GM21619 (cell line): Measurements from ENCODE around the gene STX18.
A peak's percentile ranks its signal among the peaks of the same experiment; 100 is the strongest.
"Not testable (repeated sequence)": the region's sequence is repeated elsewhere in the genome, so short reads cannot be mapped to it uniquely, and the experiment has no call there.

ENCODE experiments used
- ATAC-seq: cut with Tn5 transposase; IDR thresholded peaks from one replicate; pipeline ENCODE4 v1.9.1; 2021; ENCODE audit not compliant: unreplicated experiment

Gene STX18

DNA sequence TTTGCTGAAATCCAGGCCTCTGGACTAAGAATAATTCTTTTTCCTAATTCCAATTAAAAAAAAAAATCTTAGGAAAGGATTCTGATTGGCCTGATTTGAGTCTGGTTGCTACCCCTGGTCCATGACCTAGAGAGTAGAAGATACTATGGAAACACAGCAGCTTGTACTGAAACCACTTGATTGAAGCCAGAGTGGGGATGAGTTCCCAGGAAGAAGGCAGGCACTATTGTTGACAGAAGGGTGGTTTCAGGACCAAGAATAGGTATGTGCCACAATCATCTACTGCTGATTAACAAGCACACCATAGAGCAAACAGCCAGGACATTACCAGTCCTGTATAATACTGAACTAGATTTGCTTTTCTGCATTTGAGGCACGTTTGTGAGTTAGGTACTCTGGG is 29.6 kb downstream of the STX18 start:
- no peak for ATAC-seq

DNA sequence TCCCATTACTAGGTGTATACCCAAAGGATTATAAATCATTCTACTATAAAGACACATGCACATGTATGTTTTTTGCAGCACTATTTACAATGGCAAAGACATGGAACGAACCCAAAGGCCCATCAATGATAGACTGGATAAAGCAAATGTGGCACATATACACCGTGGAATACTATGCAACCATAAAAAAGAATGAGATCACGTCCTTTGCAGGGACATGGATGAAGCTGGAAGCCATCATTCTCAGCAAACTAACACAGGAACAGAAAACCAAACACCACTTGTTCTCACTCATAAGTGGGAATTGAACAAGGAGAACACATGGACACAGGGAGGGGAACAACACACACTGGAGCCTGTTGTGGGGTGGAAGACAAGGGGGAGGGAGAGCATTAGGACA is 31.2 kb downstream of the STX18 start:
- not testable (repeated sequence) for ATAC-seq

DNA sequence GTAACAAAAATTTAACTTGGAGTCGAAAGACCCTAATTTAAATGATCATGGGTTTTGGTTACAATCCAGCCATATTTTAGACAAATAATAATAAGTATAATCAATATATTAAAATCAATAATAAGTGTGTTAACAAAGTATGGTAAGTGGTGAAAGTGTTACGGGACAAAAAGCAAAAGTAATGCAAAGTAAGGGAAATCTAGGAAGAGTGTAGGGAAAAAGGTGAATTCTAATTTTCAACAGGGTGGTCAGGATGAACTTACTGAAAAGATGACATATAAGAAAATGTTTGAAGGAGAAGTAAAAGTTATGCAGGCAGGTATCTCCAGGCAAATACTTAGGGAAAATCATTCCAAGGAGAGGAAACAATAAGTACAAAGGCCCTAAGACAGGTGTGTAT is 32.3 kb downstream of the STX18 start:
- ATAC-seq, result no peak

DNA sequence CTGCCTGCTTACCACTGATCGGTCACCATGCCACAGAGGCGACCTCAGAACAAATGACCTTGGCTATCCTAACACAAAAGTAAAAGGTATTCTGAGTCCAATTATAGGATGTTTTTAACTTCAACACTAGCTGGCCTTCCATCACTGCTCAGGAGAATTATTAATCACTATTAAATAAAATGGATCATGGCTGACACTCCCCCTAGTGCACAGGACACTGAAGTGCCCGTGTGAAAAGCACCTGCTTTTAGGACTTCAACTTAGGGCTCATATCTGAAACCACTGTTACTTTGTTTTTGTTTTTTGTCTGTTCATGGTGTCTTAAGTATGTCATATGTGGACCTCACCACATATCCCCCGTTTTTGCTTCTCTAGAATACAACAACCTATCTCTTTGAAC is 33.9 kb downstream of the STX18 start:
- no peak for ATAC-seq

DNA sequence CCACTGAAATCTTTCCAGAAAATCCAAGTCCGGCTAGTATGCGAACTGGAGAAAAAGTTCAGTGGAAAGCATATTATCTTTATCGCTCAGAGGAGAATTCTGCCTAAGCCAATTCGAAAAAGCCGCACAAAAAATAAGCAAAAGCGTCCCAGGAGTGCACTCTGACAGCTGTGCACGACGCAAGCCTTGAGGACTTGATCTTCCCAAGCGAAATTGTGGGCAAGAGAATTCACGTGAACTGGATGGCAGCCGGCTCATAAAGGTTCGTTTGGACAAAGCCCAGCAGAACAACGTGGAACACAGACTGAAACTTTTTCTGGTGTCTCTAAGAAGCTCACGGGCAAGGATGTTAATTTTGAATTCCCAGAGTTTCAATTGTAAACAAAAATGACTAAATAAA is 34.4 kb downstream of the STX18 start:
- ATAC-seq, result no peak

DNA sequence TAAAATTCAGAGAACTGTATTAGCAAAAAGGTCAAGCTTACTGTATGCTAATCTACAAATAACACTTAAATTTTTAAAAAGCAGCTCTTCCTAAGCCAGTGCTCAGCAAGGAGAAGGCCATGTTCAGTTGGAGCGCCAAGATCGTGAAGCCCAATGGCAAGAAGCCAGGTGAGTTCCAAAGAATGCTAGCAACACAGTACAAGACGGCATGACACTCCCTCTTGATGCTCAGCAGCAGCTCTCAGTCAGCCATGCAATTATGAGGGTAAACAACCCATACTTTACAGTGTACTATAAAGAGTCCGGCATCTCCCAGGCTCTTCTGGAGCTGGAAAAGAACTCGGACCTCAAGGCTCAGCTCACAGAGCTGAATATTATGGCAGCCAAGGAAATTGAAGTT is 34.9 kb downstream of the STX18 start:
- ATAC-seq, result no peak

DNA sequence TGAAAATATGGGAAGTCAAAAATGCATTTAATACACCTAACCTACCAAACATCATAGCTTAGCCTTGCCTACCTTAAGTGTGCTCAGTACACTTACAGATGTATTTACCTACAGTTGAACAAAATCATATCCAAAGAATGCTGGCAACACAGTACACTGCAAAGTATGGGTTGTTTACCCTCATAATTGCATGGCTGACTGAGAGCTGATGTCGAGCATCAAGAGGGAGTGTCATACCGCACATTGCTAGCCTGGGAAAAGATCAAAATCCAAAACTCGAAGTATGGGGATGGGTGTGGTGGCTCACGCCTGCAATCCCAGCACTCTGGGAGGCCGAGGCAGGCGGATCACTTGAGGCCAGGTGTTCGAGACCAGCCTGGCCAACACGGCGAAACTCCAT is 36.6 kb downstream of the STX18 start:
- ATAC-seq, result not testable (repeated sequence)

DNA sequence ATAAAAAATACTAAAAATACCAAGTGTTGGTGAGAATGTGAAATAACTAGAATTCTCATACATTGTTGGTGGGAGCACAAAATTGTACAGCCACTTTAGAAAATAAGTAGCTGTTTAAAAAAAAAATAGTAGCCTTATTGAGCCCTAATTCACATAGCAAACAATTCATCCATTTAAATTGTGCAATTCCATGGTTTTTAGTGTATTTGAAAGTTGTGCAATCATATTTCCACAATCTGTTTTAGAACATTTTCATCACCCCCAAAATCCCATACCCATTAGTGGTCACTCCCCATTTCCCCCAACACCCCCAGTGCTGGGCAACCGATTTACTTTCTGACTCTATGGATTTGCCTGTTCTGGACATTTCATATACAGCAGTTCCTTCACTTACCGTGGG is 37.1 kb downstream of the STX18 start:
- ATAC-seq, result no peak

DNA sequence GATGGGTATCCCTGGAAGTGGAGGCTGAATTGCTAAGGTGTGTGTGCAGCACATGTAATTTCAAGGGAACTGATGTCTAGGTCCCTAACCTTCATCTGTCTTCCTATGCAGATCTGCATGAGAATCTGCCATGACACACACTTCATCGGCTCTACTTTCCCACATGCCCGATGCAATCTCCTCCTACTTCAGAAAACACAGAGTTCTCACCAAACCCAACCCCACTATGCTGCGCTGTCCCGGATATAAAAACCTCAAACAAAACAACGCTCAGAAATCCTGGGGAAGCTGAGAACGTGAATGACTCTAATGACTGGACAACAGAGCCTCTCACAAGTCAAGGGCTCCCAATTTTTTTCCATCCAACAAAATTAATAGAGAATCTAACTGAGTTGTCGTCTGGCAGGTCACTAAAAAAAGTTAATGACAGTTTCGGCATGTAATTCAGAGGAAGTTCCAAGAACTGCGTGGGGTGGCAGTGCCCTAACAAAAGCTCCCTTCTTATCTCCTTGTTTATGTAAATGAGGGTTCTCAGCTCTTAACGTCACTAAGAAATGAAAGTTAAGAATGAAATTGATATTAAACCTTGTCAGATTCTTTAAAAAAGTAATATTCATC is 39.0 kb downstream of the STX18 start:
- ATAC-seq, result peak; percentile 65

DNA sequence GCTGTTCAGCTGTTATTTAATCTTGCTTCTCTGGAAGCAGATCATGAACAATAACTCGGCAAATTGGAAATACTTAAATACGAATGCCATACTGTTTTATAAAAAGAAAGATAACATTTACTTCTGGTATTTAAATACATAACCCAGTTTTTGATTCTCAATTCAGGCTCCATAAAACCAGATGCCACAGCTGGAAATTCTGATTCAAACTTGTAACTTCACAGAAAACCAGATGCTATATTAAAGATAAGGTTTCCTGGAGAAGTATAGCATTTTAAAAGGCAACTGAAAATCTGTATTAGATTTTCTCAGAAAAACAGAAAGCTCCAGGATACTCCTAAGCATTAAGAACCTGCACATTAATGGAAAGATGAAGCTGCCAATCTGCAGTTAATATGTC is 40.2 kb downstream of the STX18 start:
- no peak for ATAC-seq

DNA sequence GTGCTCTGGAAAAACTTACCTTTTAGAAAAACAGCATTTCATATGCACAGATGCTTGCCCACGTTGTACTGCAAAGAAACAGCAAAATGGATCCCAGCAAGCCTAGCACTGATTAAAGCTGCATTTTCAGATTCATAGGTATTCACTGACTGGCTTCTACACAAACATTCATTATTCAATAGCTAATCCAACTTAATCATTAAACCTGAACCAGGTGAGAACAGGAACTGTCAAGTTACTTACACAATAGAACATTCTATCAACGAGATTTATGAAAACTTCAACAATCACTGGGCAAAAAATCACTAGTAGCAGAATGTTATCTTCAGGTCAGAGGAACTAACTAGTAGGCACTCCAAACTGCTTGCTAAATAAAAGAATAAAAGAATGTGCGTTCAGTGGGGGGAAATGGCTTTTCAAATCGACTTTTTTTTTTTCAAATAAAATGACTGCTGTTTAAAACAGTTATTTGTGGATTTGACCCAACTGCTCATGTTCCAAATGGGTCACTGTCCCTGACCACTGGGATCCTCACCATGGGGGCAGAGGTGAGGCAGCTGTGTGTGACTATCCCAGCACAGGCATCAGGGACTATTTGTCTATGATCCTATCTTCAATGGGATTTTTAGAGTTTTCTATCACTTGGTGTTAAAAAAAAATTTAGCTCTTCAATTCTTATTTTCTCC is 42.3 kb downstream of the STX18 start:
- no peak for ATAC-seq

DNA sequence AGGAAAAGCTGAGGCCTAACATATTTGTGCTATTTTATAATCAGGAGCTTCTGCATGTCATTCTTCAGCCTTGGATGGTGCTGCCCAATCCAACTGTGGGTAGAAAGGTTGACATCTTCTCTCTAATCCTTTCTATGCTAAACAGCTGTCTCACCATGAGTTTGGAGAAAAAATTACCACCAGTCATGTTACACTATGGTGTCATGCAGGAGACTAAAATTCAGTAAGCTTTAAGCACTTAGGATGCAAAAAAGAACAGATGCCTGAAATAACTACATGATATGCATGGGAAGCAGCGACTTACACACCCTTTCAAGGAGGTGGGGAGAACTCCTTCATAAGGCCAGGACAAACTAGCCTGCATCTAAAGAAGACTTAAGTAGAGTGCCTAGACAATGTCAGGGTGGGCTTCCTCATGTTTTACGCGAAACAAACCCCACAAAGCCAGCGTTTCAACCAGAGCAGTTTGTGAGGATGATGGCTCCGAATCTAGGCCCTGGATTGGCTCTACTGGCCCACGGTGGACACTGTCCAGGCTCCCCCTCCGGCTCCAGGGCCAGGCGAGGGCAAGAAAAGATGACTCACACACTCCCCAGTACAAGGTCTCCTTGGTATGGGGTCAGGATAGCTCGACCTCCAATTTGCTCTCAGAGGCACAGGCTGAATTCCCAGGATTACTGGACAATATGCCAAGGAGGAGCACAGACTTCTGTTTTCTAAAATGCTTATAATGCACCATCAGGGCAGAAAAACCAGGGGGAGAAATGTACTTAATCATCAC is 45.1 kb downstream of the STX18 start:
- no peak for ATAC-seq

DNA sequence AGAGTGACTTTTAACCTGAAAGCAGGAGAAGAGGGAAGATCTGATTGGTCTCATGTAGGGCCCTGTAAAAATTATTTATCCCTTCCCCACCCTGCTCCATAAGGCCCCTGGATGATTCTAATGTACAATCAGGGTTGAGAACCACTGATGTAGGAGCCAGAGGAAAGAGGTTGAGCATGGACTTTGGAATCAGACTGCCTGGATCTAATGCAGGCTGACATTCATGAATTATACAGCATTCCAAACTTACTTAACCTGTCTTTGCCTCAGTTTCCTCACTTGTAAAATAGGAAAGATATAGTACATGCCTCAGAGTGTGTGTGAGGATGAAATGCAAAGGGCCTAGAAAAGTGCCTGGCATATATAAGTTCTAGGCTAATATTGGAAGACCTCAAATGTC is 47.0 kb downstream of the STX18 start:
- no peak for ATAC-seq

DNA sequence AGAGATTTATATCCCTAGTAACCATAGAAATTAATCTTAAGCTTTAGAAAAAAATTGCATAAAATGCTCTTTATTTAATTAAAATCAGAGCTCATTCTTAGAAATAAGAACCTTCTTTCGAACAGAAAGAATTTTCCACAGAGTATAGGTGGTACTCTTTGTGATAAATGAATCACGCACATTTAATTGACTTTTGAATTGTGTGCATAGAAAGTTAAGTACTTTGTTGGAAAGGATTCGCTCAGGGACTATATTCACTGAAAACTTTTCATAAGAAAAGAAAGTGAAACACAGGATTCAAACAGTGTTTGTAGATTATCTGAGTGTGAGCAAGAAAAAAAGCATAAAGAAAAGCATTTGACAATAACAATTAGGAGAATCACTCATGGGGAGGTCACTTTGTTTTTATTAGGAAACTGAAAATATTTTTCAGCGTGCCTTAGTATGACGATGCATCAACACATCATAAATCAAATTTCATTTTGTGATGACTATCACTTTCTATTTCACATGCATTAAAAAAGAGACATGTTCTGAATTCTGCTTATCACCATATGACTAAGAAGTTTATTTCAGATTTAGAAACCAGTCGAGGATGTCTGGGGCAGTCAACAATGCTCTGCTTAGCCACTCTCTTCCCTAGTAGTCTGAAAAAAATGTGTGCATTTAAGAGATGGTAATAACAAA is 49.5 kb downstream of the STX18 start:
- ATAC-seq, result peak; percentile 71

DNA sequence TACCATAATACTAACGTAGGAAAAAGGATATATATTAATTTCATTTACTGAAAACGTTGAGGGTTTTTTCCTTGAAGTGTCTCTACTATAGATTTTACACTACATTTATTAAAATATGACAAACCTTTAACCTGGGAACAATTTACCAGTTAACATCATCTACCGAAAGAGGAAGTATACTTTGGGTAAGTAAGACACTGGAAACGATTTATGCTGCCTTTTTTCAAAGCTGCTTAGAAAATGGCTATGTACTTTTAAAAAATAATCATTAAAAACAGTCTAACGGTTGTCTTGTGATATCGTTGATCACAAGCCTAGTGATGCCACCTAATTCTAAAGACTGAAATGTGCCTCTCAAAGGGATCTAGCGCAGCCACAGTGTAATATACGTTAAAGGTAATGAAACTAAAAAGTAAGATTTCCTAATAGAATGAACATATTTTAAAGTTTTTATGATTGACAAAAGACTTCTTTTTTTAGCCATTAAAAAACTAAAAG is 50.4 kb downstream of the STX18 start:
- no peak for ATAC-seq

DNA sequence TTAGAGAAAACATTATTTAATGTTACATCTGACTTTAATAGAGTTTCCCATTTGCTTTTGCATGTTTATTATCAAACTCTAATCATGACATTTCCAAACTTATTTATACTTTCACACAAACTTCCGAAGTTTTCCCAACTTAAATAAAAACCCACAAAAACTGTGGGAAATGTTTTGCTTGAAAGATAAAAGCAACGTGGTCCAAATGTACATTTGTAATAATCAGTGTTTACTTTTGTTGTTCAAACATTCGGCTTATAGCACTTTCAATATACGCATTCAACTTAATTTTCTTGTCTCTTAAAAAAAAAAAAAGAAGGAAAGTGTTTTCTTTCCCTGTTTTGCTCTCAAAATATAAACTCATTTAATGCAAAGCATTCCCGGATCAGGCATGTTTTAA is 51.0 kb downstream of the STX18 start:
- no peak for ATAC-seq

DNA sequence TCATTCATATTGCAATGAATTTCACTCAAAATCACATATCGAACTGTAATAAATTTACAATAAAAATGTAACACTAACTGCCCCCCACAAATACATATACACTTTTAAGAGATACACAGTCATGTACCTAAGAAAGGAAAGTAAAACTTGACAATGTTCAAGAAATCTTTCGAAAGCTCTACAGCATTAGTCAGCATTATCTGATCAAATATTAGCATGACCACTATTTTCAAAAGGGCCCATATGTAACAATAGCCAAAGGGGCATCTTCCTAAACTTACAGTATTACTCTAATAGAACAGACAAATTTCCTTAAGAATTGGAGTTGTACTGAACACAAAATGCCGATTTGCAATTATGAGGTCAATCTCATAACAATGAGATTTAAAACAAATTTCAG is 51.8 kb downstream of the STX18 start:
- no peak for ATAC-seq

DNA sequence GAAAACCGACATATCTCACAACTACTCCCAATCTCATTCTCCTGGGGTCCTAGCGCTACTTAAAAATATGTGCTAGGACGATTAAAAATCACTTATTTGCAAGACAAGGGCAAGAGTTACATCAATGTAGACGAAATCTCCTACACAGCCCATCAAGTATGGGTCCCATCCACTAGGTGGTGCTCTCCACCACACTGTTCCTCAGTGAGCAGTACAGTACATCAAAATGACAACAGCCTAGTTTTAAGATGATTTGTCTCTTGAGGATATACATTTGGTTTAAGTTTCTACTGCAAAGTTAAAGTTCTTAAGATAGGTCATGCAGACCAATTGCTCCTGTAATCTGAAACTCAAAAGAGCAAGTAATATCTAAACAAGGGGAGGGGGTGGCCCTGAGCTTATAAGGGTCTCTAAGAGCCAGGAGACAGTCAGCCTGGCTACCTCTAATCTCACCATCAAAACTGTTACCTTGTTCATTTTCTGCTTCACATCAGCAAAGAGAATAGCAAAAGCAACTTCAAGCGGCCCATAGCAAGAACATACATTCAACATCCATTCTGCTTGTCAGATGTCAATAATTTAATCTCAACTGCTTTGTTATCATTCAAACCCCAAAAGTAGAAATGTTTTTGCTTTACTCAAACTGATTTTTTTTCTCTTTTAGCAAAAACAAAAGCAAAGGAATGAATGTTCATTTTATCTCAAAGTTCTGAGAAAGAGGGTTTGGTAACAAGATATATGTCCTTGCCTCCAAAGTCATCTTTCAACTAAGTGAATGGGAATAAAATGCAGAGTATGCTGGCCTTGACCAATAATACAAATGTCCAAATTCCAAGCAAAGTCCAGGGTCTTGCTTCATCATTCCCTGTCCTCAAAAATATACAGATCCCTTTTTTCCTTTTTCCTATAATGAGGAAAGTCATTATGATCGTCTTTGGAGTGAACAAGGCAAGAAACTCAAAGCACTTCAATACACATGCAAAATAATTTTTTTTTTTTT is 53.1 kb downstream of the STX18 start:
- ATAC-seq, result peak; percentile 63

DNA sequence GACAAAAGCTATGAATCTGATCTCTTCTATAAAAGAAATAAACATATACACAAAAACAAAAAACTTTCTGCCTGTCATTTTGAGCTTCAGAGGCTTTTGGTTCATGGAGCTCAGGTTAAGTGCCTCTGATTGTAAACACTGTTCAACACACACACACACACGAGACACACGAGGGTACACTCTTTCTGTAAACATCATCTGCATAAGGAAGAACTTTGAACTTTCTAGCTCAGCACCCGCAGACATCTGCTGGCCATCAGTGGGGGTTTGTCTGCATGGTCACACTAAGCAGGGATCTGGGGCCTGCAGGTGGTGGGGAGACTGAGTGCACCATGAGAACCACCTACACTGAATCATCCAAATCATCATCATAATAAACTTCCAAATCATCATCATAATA is 54.9 kb downstream of the STX18 start:
- no peak for ATAC-seq

DNA sequence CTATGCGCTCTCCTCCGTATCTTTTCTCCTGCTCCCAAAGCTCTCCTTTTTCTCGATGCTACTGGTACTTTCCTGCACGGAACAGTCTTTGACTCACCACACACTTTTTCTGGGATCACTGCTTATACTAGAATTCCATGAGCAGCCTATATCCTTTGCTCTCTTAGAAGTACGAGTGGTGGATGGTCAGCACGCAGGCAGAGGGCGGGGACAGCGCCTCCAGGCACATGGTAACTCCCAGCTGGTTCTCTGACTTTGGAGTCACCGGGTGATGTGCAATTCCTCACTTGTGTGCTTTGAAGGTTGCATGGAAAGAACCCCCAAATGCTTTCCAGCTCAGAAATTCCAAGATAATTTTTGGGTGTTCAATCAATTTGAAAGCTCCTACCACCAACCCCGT is 56.0 kb downstream of the STX18 start:
- no peak for ATAC-seq
